GM12801 (cell line): ENCODE results near the gene SIRT4.

Experiments
- TF ChIP-seq, protein P1 (sequence below): IDR thresholded peaks from one replicate; pipeline ENCODE4 v1.5.1; 2011; ENCODE audit warnings: control low read depth; ENCODE audit not compliant: insufficient read length; ENCODE audit errors: extremely low read depth

Gene SIRT4

DNA sequence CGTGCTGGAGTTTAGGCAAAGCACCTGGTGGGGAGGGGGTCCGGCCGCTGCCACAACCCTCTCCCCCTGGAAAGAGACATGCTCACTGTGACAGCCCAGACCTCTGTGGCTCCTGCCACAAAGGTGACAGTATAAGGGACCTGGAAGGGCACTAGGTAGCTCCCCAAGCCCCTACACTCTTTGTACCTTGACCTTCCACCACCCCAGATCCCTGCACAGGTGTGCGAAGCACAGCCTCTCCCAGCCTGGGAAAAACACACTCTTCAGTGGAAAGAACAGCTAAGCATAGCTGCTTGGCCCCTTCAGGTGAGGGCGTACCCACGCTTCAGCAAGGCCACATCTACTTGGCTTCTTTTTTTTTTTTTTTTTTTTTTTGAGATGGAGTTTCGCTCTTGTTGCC, 30.4 kb downstream of the SIRT4 start:
- TF ChIP-seq, protein P1, sequence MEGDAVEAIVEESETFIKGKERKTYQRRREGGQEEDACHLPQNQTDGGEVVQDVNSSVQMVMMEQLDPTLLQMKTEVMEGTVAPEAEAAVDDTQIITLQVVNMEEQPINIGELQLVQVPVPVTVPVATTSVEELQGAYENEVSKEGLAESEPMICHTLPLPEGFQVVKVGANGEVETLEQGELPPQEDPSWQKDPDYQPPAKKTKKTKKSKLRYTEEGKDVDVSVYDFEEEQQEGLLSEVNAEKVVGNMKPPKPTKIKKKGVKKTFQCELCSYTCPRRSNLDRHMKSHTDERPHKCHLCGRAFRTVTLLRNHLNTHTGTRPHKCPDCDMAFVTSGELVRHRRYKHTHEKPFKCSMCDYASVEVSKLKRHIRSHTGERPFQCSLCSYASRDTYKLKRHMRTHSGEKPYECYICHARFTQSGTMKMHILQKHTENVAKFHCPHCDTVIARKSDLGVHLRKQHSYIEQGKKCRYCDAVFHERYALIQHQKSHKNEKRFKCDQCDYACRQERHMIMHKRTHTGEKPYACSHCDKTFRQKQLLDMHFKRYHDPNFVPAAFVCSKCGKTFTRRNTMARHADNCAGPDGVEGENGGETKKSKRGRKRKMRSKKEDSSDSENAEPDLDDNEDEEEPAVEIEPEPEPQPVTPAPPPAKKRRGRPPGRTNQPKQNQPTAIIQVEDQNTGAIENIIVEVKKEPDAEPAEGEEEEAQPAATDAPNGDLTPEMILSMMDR, result no peak

DNA sequence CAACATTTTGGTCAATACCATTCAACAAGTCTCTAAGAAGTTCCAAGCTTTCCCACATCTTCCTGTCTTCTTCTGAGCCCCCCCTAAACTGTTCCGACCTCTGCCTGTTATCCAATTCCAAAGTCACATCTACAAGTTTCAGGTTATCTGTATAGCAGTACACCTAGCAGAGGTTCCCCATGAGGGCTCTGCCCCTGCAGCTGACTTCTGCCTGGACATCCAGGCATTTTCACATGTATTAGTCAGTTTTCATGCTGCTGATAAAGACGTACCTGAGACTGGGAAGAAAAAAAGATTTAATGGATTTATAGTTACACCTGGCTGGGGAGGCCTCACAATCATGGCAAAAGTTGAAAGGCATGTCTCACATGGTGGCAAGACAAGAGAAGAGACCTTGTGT, 35.6 kb downstream of the SIRT4 start:
- TF ChIP-seq, protein P1, result no peak

DNA sequence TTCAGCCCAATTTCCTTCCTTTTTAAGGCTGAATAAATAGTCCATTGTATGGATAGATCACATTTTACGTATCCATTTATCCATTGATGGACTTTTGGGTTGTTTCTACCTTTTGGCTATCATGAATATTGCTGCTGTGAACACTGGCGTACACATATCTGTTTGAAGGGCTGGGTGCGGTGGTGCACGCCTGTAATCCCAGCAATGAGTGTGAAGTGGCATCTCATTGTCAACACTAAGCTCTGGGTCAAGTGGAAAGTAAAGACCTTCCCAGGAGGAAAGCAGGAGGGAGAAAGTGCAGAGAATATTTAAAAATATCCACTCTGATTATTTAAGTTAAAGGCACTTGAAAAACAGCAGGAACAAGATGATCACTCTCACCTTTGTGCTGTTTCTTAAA, 37.1 kb downstream of the SIRT4 start:
- TF ChIP-seq, protein P1, result no peak

DNA sequence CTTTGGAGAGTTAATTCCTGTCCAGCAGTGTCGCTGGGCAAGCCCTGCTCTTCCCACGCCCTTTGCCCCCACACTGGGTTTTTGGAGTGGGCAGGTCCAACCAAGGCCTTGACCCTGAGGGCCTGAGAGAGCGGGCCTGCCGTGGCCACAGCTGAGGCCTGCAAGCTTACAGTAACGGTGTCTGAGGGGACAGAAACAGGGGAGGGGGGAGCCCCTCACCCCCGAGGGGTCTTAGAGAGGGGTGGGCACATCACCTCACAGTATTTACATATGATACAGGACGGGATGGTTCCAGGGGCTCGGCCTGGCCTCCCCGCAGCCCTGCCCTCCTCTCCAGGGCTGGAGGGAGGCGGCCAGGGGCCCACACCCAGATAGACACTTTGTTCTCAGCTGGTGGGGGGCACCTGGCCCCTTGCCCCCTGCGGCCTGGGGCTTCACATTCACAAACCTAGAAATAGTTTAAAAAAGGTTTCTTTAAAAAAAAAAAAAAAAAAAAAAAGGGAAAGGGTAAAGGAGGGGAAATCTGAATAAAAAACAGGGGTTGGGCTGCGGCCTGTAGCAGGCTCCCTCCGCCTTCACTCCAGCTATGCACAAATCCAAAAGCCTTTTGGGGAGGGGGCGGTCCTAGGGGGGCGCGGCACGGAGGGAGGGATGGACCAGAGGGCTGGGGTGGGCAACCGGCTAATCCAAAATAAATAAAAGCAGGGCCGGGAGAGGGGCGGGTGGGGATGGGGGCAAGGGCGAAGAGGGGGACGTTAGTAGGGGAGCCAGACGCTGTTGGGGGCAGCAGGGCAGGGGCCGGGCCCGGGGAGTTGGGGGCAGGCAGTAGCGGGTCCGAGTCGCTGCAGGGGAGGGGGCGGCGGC, 40.3 kb downstream of the SIRT4 start:
- TF ChIP-seq, protein P1, result no peak

DNA sequence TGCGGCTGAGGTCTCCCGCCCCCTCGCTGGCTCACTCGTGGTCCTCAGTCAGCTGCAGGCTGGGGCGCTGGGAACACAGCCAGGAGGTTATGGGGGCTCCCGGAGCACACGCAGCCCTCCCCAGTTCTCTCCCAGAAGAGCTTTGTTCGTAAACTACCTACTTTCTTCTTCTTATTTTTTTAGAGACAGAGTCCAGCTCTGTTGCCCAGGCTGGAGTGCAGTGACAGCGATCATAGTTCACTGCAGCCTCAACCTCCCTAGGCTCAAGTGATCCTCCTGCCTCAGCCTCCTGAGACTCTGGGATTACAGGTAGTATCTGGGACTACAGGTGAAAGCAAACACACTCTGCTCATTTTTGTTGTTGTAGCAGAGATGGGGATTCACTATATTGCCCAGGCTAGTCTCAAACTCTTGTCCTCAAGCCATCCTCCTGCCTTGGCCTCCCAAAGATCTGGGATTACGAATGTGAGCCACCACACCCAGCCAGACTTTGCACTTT, 41.0 kb downstream of the SIRT4 start:
- TF ChIP-seq, protein P1, result no peak

DNA sequence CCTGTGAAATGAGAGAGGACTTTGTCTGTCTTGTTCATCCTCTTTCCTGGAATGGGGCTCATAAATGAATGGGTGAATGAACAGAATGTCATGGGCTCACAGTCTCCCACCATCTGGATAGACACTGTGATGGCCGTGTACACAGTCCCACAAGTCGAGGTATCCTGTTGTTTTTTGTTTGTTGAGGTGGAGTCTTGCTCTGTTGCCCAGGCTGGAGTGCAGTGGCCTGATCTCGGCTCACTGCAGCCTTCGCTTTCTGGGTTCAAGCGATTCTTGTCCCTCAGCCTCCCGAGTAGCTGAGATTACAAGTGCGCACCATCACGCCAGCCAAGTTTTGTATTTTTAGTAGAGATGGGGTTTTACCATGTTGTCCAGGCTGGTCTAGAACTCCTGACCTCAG, 41.6 kb downstream of the SIRT4 start:
- TF ChIP-seq, protein P1, result no peak

DNA sequence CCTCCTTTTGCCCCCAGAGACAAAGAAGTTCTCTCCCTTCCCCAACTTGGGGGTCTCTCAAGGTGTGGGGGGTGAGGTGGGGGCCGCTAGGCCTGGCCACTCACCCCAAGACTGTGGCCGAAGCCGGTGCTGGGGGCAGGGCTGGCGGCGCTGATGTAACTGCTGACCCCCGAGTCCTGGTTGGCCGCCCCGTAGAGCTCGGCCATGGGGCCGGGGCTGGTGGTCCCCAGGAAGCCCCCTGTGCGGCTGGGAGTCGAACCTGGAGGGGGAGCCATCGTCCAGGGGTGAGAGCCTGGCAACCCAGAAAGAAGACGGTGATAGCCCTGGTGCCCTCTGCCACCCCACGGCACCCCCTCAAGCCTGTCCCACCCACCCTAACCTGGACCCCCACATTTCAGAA, 43.9 kb downstream of the SIRT4 start:
- TF ChIP-seq, protein P1, result no peak
